ENCODE results near the gene ETNK2.

ETNK2 gene

GRCh38 chr1:204176049-204176448, 24.2 kb upstream of the ETNK2 start:
- DNase-seq, result no peak

GRCh38 chr1:204174958-204175357, 23.1 kb upstream of the ETNK2 start:
- DNase-seq, result no peak

GRCh38 chr1:204172404-204173029, 20.7 kb upstream of the ETNK2 start:
- no peak for DNase-seq

- DNase-seq, result peak; percentile 31 to 75 (median 58)
Observed at GRCh38 chr1:204171751-204172178, 19.9 kb upstream of the ETNK2 start.

GRCh38 chr1:204170494-204171155, 18.8 kb upstream of the ETNK2 start:
- no peak for DNase-seq

- no peak for DNase-seq
Observed at GRCh38 chr1:204169858-204170257, 18.0 kb upstream of the ETNK2 start.

- DNase-seq, result no peak
Observed at GRCh38 chr1:204167730-204168129, 15.9 kb upstream of the ETNK2 start.

GRCh38 chr1:204166219-204166618, 14.4 kb upstream of the ETNK2 start, which contains the start of gene REN:
Gene REN, minus strand, starts transcription at chr1:204166337. Its CDS starts 44 bp downstream, at chr1:204166293.
- DNase-seq, result no peak

GRCh38 chr1:204162494-204163074, 10.7 kb upstream of the ETNK2 start:
- peak; percentile 74 to 88 (median 82) for DNase-seq

GRCh38 chr1:204161609-204162493, 10.0 kb upstream of the ETNK2 start:
- DNase-seq, result no peak

GRCh38 chr1:204157962-204158361, 6.1 kb upstream of the ETNK2 start:
- DNase-seq, result peak; percentile 44 to 84 (median 70)

- no peak for DNase-seq
Observed at GRCh38 chr1:204155881-204156280, 4.0 kb upstream of the ETNK2 start.

GRCh38 chr1:204154568-204155255, 2.9 kb upstream of the ETNK2 start:
- DNase-seq, result no peak

- no peak for DNase-seq
Observed at GRCh38 chr1:204153667-204154066, 1.8 kb upstream of the ETNK2 start.

GRCh38 chr1:204152310-204153044, 633 bp upstream of the ETNK2 start:
- DNase-seq, result no peak

- DNase-seq, result no peak
Observed at GRCh38 chr1:204150702-204151551, 917 bp downstream of the ETNK2 start.

GRCh38 chr1:204149635-204150565, 1.9 kb downstream of the ETNK2 start:
- no peak for DNase-seq

GRCh38 chr1:204149107-204149506, 2.7 kb downstream of the ETNK2 start:
- no peak for DNase-seq

All from suppressor macrophage (primary cell).